Amygdala (tissue), 56 donors: ENCODE measurements around the gene MOV10L1.
A peak's percentile ranks its signal among the peaks of the same experiment; 100 is the strongest.

Source experiments
- DNase-seq, 56 donors: peaks; one replicate each; lab custom pipeline; 2025; lab: John Stamatoyannopoulos, UW

Gene MOV10L1

DNA sequence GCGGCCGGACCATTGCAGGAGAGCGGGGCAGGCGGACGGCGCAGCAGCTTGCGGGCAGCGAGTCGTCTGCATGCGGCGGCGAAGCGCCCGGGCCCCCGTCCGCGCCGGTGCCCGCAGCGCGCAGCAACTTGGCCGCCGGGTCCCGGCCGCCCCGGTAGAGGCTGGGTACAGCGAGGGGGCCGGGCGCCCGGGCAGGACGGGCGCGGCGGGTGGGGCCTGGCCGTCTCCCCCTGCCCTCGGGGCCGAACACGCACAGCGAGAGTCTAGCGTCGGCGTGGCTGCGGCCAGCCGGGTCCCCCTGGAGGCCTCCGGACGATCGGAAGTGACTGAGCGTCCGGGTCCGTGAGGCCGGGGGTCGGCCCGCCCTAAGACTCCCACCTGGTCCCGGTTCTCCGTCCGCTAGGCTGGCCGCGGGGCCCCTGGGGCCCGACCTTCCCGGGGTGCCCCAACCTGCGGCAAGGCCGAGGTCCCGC is 95.1 kb downstream of the MOV10L1 start:
- no peak for DNase-seq

DNA sequence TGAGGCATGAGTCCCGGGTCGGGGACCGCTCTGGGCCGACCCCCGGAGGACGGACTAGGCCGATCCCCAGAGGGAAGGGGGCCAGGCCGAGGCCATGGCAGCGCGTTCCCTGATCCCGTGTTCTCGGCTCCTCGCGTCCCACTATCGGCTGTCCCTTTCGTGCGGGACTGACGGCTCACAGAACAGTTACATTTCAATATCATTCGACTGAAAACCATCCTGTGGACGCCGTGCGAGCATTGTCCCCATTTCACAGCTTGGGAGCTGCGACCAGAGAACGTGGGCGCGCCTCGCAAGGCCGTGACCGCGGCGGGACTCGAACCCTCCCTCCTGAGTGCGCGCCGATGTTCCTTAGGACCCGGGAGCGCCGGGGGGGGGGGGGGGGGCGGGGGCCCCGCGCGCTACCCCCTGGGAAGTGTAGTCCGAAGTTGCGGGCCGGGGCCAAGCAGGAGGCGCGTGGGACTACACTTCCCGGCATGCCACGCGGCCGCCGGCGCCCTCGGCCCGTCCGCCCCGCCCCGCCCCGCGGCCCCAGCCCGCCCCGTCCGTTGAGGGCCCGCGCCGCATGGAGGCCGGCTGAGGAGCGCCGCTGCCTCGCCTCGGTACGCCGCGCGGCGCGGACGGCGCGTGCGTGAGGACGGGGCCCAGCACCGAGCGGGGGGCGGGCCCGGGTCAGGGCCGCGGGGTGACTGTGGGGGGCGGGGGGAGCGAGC is 95.7 kb downstream of the MOV10L1 start, which contains the start of gene TRABD:
Gene TRABD, plus strand, starts transcription at position 539 of the 713 bp plus-strand sequence. CDS start 7,148 bp downstream, outside the sequence.
- peak in 54 of 56 donors; percentile 38 to 95 (median 78) for DNase-seq

DNA sequence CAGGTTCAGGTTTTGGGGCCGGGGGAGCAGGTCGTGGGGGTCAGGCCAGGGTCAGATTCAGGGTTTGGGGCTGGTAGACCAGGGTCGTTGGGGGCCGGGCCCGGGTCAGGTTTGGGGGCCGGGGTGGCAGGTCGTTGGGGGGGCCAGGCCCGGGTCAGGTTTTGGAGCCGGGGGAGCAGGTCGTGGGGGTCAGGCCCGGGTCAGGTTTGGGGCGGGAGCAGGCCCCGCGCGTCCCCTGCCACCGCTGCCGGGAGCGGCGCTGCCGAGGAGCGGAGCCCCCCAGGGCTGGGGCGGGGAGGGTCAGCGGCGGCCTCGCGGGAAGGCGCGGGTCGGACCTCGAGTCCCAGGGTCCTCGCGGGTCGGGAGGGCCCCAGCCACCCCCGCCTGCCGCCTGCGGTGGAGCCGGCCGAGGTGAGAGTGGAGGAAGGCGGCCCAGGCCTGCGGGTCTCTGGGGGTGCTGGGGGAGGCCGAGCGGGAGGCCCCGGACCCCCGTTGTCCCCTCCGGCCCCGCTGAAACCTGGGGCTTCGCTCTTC is 96.4 kb downstream of the MOV10L1 start:
- DNase-seq: no peak

DNA sequence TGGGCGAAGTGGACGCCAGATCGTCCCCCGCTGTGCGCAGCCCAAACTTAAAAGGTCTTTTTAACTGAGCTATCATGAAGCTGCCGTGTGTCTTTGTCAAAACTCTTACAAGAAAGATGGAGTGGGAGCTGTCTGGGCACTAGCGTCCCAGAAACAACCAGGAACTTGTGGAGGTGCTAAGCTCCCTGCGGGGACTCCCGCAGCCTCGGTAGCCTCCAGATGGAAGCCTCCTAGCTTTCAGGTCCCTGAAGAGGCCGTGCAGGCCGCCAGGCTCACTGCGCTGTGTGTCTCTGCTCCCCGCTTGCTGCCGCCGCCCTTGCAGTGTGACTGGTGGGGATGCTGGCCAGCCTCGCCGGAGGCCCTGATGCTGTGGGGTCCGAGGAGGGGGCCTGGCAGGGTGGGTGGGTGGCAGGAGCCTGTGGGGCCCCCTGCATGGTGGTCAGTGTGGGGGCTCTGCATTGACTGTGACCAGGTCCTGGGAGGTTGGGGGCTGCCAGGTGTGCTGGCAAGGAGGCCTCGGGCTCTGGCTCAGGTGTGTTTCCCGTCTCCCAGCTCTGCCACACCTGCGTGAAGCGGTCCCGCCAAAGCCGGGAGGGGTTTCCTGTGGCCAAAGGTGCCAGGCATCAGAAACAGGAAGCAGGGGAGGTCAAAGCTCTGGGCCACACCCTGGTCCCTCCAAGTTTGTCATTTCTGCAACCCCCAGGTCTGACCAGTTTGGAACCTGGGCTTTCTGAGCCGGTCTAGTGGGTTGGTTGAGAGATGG is 97.1 kb downstream of the MOV10L1 start:
- no peak for DNase-seq

DNA sequence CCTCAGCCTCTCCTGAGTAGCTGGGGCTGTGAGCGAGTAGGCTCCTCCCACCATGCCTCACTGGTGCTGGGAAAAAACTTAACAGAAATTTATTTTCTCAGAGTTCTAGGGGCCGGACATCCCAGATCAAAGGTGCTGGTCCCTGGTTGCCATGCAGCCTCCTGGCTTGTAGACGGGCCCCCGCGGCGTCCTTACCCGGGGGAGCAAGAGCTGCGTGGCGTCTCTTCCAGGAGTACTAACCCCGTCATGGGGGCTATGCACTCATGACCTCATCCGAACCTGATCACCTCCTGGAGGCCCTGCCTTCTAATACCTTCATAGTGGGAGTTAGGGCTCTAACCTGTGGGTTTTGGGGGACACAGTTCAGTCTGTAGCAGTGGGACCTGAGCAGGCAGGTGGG is 98.5 kb downstream of the MOV10L1 start:
- DNase-seq: no peak

DNA sequence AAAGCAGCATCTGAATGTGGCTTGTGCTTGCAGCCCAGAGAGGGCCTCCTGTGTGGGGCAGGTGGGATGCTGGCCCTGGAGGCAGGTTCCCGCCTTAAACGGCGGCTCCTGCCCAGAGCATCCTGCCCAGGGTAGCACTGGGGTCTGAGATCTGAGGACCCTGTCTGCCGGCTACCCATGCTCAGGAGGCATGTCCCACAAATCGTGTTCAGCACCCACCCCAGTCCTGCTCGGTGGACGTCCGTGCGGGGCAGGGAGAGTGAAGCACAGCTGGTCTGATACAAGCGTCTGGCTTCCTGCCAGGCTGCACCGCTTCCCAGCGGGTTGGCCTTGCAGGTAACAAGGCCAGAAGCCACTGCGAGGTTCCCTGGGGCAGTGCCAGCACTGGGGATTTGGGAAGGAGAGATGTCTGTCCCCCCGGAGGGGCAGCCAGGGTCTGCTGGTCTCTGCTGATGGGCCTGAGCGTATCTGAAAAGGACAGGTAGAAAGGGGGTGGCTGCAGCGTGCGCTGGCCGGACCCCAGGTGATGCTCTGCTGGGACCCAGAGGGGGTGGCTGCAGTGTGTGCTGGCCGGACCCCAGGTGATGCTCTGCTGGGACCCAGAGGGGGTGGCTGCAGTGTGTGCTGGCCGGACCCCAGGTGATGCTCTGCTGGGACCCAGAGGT is 99.5 kb downstream of the MOV10L1 start:
- no peak for DNase-seq

DNA sequence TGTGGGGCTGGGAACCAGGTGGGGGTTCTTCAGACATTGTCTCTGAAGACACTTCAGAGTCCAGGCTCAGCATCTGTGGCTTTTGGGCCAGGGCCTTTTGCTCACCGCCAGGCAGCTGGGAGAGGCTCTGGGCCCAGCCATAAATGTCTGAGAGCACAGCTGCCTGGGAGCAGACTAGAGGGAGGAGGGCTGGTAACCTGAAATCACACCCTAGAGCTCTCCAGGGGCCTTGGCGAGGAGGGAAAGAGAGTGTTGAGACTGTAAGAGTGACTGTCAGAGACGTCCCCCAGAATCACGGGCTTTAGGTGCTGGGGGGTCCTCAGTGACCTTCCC is 100.0 kb downstream of the MOV10L1 start:
- no peak for DNase-seq

DNA sequence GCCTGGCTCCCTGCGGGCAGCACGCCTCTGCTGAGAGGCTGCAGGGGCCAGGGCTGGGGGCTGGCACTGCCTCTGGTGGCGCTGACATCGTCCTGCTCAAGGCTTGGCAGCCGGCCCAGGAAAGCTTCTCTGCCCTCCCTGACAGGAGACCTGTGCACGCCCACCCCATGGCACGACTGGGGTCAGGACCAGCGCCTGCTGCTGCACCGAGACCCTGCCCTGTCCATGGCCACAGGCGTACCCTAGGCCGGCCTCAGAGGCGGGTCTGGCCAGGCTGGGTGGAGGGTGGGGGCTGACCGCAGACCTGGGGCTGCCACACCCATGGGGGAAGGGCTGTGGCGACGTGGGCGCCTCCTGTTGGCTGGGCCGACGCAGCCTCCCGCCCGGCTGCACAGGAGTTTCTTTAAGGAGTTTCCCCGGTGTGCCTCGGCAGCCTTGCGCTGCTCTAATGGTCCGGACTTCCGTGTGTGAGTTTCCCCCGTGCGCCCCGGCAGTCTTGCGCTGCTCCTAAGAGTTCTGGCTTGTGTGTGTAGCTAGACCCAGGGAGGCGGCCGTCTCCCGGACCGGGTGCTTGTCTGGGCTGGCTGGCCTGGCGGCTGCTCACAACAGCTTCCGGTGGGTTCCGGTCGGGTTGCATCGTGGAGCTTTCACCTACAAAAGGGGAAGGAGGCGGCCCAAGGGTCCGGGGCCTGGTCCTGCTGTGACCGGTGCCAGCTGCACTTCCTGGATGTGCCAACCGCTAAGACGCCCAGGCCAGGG is 100.6 kb downstream of the MOV10L1 start:
- DNase-seq: peak in 9 of 56 donors; percentile 29 to 56 (median 38)

DNA sequence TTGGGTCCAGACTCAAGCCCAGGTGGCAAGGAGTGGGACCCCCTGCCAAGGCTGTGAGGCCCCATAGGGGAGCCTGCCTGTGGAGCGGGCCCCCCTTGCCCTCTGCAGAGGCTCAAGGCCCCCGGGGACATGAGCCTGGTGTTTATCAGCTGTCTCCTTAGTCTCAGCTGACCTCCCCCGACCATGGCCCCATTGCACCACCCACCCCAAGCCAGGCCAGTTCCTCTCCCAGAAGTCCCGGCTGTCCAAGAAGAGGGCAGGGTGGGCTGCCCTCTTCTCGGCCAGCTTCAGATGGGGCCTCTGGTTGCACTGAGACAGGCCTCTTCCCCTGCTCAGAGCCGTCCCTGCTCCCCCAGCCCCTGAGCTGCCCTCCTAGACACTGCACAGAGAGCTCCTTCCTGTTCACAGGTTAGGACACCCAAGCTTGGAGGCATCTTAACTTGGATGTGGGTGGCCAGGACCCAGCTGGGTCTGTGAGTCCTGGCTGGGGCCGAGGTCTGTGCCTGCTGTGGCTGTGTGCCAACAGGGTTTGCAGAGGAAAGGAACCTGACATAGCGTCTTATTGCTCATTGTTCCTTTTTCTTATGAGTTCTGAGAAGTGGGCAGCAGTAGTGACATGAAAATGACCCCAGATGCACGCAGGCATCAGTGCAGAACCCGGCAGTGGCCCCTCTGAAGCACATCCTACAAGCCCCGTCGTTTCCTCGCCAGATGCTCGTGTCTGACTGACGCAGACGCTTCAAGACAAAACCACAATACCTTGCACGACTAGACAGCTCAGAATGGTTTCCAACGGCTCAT is 101.3 kb downstream of the MOV10L1 start:
- DNase-seq: peak in 3 of 56 donors; percentile 23 to 46 (median 32)

DNA sequence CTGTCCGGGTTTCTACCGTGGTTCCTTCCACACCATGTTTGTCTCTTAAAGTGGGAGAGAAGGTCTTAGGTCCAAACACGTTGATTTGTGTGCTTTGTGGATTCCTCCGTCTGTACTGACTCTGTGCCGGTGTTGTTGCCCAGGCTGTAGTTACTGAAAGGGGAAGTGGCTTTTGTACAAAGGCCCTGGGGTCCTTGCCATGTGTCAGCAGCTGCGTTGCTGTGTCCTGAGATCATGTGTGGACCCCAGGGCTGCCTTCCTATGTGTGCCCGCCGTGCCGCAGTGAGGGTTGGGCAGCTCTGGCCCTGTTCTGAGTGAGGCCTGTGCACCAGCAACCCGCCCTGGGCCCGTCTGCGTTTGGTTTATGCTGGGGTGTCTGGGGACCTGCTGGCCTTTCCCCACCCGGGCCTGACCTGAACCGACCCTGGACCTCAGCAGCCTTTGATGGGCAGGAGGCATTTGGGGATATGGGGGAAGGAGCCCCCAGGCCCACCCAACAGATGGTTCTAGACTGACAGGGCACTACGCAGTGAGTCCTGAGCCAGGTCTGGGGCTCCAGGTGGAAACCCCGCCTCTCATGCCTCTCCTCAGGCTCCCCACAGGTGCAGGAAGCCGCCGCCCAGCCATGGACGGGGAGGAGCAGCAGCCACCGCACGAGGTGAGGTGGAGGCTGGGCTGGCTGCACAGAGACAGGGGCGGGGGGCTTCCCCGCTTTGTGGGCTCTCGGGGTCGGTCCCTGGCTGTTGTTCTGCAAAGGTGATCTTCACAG is 102.8 kb downstream of the MOV10L1 start:
- DNase-seq: no peak

DNA sequence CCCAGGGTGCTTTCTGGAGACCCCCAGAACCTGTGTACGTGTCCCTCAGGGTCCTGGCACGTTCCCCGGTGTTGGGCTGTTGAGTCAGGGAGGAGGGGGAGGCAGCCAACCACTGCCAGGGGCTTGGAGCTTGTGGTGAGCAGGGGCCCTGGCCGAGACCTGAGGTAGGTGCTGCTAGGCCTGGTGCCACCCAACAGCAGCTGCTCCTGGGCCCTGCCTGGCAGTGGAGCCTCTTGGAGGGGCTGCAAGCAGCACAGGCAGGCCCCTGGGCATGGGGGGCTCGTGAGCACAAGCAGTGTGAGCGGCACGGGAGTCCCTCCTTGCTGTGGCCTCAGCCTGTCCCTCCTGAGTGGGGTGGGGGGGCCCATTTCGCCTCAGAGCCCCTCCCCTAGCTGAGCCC is 103.8 kb downstream of the MOV10L1 start:
- DNase-seq: no peak

DNA sequence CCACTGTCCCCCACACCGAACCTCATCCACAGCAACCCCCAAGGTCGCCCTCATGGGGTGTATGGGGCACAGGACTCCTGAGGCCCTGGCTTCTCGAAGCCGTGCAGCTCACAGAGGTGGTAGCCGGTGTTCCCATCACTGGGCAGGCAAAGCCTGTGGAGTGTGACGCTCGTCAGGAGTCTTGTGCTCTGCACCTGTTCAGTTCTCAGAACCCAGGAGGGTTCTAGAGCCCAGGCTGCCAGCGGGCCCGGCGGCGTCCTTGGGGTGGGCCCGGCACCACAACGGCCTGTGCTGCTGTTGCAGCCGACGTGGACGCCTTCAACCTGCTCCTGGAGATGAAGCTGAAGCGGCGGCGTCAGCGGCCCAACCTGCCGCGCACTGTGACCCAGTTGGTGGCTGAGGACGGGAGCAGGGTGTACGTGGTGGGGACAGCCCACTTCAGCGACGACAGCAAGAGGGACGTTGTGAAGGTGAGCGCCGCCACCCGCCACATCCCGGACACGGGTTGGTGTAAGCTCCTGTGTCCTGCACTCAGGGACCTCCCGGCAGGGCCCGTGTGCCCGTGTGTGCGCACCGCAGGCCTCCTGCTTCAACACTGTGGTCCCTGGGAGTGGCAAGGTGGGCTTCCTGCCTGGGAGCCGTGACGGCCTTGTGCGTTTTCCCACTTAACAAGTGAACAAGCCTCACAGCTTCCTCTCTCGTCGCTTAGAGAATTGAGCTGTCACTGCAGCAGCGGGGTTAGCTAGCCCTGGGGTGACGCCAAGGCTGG is 104.4 kb downstream of the MOV10L1 start:
- no peak for DNase-seq

DNA sequence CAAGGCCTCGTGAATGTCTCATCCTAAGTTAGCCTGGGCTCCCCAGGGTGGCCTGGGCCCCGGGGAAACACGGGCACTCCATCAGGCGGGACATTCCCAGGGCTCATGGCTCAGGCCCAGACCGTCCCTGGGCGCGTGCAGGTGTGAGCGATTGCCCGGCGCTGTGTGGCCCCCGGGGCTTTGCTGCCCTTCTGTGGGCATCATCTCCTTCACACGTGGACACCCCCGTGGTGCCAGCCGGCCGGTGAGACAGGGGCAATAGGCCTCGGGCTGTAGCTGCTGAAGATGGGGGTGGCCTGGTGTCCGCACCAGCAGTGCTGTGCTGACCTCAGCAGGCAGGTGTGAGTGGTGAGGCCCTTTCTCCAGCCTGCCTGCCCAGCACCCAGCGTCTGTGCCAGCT is 106.5 kb downstream of the MOV10L1 start:
- DNase-seq: no peak

DNA sequence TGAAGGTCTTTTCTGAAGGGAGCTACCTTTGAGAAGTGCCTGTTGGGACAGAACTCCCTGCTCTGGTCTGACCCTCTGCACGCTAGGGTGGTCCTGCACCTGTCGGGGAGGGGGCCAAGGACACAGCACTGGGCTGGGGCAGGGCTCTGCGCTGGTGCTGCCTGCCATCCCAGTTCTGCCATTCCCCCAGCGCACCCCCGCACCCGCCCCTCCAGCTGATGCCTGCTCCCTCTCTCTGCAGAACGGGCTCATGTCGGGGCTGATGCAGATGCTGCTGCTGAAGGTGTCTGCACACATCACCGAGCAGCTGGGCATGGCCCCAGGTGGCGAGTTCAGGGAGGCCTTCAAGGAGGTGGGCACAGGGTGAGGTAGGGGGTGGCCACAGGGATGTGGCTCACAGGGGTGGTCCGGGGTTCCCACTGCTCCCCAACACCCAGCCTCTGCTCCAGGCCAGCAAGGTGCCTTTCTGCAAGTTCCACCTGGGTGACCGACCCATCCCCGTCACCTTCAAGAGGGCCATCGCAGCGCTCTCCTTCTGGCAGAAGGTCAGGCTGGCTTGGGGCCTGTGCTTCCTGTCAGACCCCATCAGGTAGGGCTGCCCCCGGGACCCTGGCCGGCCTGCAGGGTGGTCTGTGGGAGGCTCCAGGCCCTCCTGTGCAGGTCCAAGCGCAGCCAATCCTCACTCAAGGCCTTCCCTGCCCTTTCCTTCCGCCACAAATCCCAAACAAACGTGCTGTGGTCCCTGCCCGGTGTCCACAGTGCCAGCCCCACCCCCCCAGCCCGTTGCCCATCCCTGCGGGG is 107.4 kb downstream of the MOV10L1 start:
- DNase-seq: no peak

DNA sequence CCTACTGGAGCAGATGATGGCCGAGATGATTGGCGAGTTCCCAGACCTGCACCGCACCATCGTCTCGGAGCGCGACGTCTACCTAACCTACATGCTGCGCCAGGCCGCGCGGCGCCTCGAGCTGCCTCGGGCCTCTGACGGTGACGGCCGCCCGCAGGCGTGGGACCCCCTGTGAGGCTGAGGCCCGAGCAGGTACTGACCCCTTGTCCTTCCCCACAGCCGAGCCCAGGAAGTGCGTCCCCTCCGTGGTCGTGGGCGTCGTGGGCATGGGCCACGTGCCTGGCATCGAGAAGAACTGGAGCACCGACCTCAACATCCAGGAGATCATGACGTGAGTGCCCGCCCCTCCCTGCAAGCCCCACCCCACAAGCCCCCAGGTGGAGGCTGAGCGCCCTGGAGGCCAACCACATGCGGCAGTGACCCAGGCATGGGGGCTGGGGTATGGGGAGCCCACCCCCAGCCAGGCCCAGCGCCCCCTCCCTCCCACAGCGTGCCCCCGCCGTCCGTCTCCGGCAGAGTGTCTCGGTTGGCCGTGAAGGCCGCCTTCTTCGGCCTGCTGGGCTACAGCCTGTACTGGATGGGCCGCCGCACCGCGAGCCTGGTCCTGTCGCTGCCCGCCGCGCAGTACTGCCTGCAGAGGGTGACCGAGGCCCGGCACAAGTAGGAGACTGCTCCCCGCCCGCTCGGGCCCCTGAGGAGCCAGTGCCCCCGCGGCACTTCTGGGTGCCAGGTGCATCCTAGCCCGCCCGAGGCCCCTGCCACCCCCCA is 108.2 kb downstream of the MOV10L1 start:
- DNase-seq: no peak

DNA sequence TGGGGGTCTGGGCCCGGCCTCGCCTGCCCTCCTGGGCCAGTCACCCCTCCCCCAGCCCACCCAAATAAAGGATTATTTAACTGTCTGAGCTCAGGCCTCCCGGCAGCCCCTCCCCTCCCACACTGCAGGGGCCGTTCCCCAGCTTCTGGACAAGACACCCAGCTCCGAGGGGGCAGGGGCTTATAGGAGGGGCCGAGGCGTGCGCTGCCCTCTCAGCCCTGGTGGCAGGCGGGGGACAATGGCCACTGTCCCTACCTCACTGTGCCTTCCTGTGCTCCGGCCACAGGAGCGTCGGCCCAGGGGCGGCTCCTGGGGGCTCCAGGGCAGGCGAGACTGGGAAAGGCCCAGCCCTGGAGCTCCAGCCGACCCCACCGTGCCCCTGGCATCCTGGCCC is 108.8 kb downstream of the MOV10L1 start:
- DNase-seq: no peak
